Psoas muscle (tissue), 8 donors: ENCODE data around the gene MRGPRX2. TPM values are rescaled to one million over a fixed set of nuclear protein-coding genes. Genes with fewer than 3 reads are reported as not detected.

Experiments
- ATAC-seq, 4 donors: fragments of 200-7000 bp; cut with Tn5 transposase; one replicate each; pipeline ENCODE4 v1.9.1; 2020; ENCODE audit warnings: moderate library complexity in 3 of 4, mild to moderate bottlenecking in 2 of 4
- DNase-seq, 2 donors: peaks; one replicate each; pipeline ENCODE4 v3.0.0-alpha.2; 2020
- H3K27ac ChIP-seq: fragments of 200-600 bp; one replicate; pipeline ENCODE4 v1.8.0; 2022
- H3K27me3 ChIP-seq, 3 donors: fragments of 200-600 bp in 1 of 3; one replicate each; pipeline versions ENCODE4 v1.6.1 to v1.8.0; 2013 to 2022; ENCODE audit warnings: low read length in 2 of 3, mild to moderate bottlenecking in 2 of 3, moderate library complexity in 1 of 3; ENCODE audit not compliant: insufficient read depth in 3 of 3
- H3K36me3 ChIP-seq, 2 donors: fragments of 200-600 bp in 1 of 2; one replicate each; pipeline versions ENCODE4 v1.6.1 to v1.8.0; 2013 to 2022; ENCODE audit warnings: low read depth in 1 of 2, mild to moderate bottlenecking in 1 of 2, moderate library complexity in 1 of 2; ENCODE audit not compliant: insufficient read depth in 1 of 2
- H3K4me1 ChIP-seq: fragments of 200-600 bp; one replicate; pipeline ENCODE4 v1.8.0; 2022
- H3K4me3 ChIP-seq: fragments of 200-600 bp; one replicate; pipeline ENCODE4 v1.8.0; 2022; ENCODE audit warnings: mild to moderate bottlenecking
- H3K9me3 ChIP-seq: fragments of 200-600 bp; one replicate; pipeline ENCODE4 v1.8.0; 2022
- CTCF ChIP-seq: fragments of 200-600 bp; IDR thresholded peaks from one replicate; pipeline ENCODE4 v1.8.0; 2022; ENCODE audit warnings: antibody characterized with exemption
- WGBS, 3 donors: extraction: QIAGEN DNeasy Blood & Tissue Kit; methylation state at CpG; one replicate each; pipeline versions ENCODE4 v1.1.6 to v1.1.7; 2013; 5-methylcytosine and 5-hydroxymethylcytosine counted together
- intact Hi-C, 2 donors: fragments of 100-400 bp; cut with DNase I; formaldehyde crosslinking; loops; one replicate each; pipeline versions ENCODE4 v1.11.0 to v1.14.2; 2022
- polyA plus RNA-seq, 3 donors: library from polyadenylated mRNA; stranded (reverse); fragments of 200-250 nt; gene quantifications; one replicate each; pipeline ENCODE4 v1.2.3, GENCODE V29; 2013
- total RNA-seq, 4 donors: library from RNA; stranded (reverse); fragmentation: NEBNext Ultra II Directional in 2 of 4; extraction: Animal tissue kit (Norgen Biotek cat#: 25700) in 2 of 4; gene quantifications; one replicate each; pipeline versions ENCODE4 v1.2.1 to v1.2.4, GENCODE V29; 2021 to 2023
- donor health status: healthy with polysubstance abuse.
- donor health status: DM: no; HTN: no; CAD: no; lungs with moderate emphysema.
- donor health status: Bipolar disorder and iron deficiency.
- donor health status: healthy.
- donor health status: DM: yes; HTN: yes; CAD: no.
- donor health status: DM: no; HTN: no; CAD: no.
- donor health status: DM: no; HTN: no; CAD: no.
- donor health status: DM: yes; HTN: yes; CAD: no.

Gene MRGPRX2
- total and polyA plus RNA-seq, 7 donors = 0.01 TPM; not detected in 6

DNA sequence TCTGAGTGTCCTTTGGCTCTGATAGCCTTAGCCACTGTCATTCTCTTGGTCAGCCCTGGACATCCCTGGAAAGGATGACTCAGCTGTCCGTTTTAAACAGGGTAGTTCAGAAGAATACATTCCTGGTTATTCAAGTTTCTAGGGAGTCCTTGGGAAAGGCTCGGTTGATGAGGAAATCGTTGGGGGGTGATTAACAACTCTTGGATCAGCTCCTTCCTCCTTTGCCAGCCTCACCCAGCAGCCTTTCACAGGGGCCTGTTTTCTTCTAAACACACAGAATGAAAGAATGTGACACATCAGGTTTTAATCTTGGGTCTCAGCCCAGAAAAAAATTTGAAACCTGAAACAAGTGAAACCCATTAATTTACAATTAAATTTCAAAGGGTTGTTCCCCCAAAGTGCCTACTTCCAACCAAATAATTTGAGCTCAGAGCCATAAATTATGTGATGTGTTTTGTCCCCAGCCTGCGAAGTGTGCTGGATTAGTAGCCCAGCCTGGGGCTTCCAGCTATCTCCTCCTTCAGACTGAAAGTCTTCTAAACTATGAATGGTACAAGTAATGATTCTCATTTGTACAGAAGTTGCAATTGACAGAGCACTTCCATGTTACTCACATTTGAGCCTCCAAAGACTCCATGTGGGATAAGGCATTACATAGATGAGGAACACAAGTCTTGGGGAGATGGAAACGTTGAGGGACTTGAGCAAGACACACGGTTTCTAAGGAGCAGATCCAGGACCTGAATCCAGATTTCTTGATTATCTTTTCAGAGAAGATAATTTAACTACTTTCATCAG lies 19.3 kb upstream of the MRGPRX2 start:
- no peak for DNase-seq
- Histone ChIP-seq H3K36me3 (no peaks in the 10 kb centered on the region), H3K9me3 (no peaks in the 10 kb centered on the region), H3K27ac (no peak overlapping the region), H3K4me1 (no peaks in the 10 kb centered on the region), H3K4me3 (no peak overlapping the region), H3K27me3 (no peaks in the 10 kb centered on the region)
- ATAC-seq = peak; percentile 69 to 90 (median 79)
- TF ChIP-seq CTCF = no peak
- intact Hi-C loops = loop anchor here in 1 of 2 donors (10.0 kb wide), 1 partner anchor 665 kb away; no protein-coding TSS in a partner anchor
- WGBS, 3 donors = 37 to 40% (median 38%) methylated on average over 6 of the region's 6 CpGs

- Histone ChIP-seq H3K36me3 (no peaks in the 10 kb centered on the region), H3K4me1 (no peaks in the 10 kb centered on the region), H3K9me3 (no peaks in the 10 kb centered on the region), H3K4me3 (no peak overlapping the region), H3K27ac (no peak overlapping the region), H3K27me3 (no peaks in the 10 kb centered on the region)
- DNase-seq = no peak
- ATAC-seq = no peak
- no peak for TF ChIP-seq CTCF
- intact Hi-C loops = loop anchor here in 1 of 2 donors (2.0 to 10.0 kb wide), 2 partner anchors 33 to 667 kb away; no protein-coding TSS in a partner anchor
Measured at GRCh38 chr11:19077965-19078364, 17.4 kb upstream of the MRGPRX2 start.

DNA sequence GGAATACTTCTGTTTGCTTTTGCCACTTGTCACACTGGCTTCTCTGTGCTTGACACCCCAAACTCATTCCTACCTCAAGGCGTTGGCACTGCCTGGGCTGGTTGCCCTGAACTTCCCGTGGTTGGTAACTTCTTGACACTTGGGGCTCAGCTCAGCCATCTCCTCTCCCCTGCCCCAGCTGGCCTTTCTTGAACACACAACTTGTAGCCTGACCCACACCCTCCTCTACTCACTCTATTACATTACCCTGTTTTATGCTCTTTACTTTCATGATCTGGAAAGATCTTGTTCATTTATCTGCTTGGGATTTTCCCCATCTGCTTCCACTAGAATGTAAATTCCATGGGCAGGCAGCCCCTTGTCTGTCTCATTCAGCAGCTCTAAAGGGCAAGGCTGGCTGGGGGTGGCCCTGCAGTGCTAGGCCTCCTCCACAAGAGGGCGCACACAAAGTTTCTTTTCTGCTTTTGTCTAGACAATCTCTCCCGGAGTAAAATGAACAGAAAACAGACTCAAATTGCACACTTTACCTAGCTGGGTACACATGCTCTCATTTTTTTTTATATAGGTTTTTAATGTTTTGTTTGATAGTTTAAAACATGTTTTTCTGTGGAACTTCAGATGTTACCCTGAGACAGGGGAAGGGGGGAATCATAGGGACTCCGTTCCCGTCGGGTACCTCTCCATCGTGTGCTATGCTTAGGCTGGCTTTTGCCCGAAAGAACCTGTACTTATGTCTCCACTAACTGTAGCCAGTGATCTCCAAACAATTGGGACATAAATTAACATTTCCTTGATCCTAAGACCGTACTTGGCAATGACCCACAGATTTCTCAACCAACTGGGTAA lies 16.4 kb upstream of the MRGPRX2 start:
- intact Hi-C loops = loop anchor here in 1 of 2 donors (2.0 to 10.0 kb wide), 2 partner anchors 34 to 668 kb away; no protein-coding TSS in a partner anchor

DNA sequence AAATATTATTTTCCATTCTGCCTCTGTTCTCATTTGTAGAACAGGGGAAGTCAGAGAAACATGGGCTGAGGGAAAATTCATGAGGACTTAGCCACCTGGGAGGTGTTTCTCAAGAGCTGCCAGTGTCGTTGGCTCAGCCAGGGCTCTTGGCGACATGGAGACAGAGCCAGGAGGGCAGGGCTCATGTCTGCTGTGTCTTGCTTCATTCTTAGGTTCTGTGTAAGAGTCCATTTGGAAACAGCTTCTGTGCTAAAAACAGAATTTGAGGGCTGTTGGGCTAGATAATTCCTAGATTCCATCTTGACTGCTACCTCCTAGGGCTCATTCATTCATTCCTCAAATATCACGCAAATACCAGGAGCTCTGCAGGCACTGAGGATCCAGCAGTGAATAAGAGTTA lies 15.1 kb upstream of the MRGPRX2 start:
- 68 to 88% (median 81%) methylated on average over 3 of the region's 3 CpGs for WGBS, 3 donors
- Histone ChIP-seq H3K9me3 (no peaks in the 10 kb centered on the region), H3K27me3 (no peaks in the 10 kb centered on the region), H3K27ac (no peak overlapping the region), H3K4me1 (no peaks in the 10 kb centered on the region), H3K4me3 (no peak overlapping the region), H3K36me3 (no peaks in the 10 kb centered on the region)
- DNase-seq = no peak
- no peak for TF ChIP-seq CTCF
- intact Hi-C loops = loop anchor here in 1 of 2 donors (2.0 to 10.0 kb wide), 2 partner anchors 35 to 669 kb away; no protein-coding TSS in a partner anchor
- ATAC-seq = no peak

More for the DNA sequence above, 16.4 kb upstream of the MRGPRX2 start:
- H3K4me3 ChIP-seq = no peak overlapping the region
- 52 to 57% (median 55%) methylated on average over 10 of the region's 10 CpGs for WGBS, 3 donors
- no peaks in the 10 kb centered on the region for H3K4me1 ChIP-seq
- DNase-seq = peak; percentile 41 to 61
- no peaks in the 10 kb centered on the region for H3K9me3 ChIP-seq
- no peak overlapping the region for H3K27ac ChIP-seq
- no peaks in the 10 kb centered on the region for H3K27me3 ChIP-seq
- peak; percentile 98 for TF ChIP-seq CTCF
- peak in 3 of 4 donors; percentile 66 to 85 (median 77) for ATAC-seq
- no peaks in the 10 kb centered on the region for H3K36me3 ChIP-seq
